Osteoblast (primary cell): ENCODE data around the gene FAXDC2. TPM values are rescaled to one million over a fixed set of nuclear protein-coding genes. Genes with fewer than 3 reads are reported as not detected.
A peak's percentile ranks its signal among the peaks of the same experiment; 100 is the strongest.

Experiments used
- DNase-seq: peaks from one replicate; pipeline ENCODE4 v3.0.0; 2011; ENCODE audit warnings: low spot score, mixed read lengths; ENCODE audit not compliant: insufficient read length; ENCODE audit errors: missing footprints
- H2AFZ ChIP-seq: 2 replicates; pipeline ENCODE4 v1.6.0; 2011; ENCODE audit warnings: mild to moderate bottlenecking, low read length
- H3K27ac ChIP-seq: 2 replicates; pipeline ENCODE4 v1.5.1; 2011; ENCODE audit warnings: mild to moderate bottlenecking, low read depth, low read length, moderate library complexity
- H3K27me3 ChIP-seq: 2 replicates; pipeline ENCODE4 v1.6.0; 2012; ENCODE audit warnings: mild to moderate bottlenecking, control low read depth, inconsistent platforms, low read length, moderate library complexity; ENCODE audit not compliant: insufficient read depth
- H3K36me3 ChIP-seq: 2 replicates; pipeline ENCODE4 v1.5.1; 2011; ENCODE audit warnings: mild to moderate bottlenecking, low read length, control low read depth, moderate library complexity; ENCODE audit not compliant: insufficient read depth
- H3K4me1 ChIP-seq: 2 replicates; pipeline ENCODE4 v1.5.1; 2011; ENCODE audit warnings: mild to moderate bottlenecking, low read length, control low read depth, moderate library complexity; ENCODE audit not compliant: insufficient read depth
- H3K4me2 ChIP-seq: 2 replicates; pipeline ENCODE4 v1.6.0; 2011; ENCODE audit warnings: mild to moderate bottlenecking, low read length; ENCODE audit not compliant: insufficient read depth
- H3K4me3 ChIP-seq: fragments of 200-600 bp; sonication (generic); 3 replicates; pipeline ENCODE4 v1.5.1; 2012; ENCODE audit warnings: mild to moderate bottlenecking, low read length, inconsistent platforms; ENCODE audit not compliant: insufficient read depth
- H3K79me2 ChIP-seq: 2 replicates; pipeline ENCODE4 v1.6.0; 2012; ENCODE audit warnings: mild to moderate bottlenecking, low read length, control low read depth, inconsistent platforms; ENCODE audit not compliant: insufficient read depth
- H3K9me3 ChIP-seq: 2 replicates; pipeline ENCODE4 v1.5.1; 2011; ENCODE audit warnings: low read depth, low read length, control low read depth
- H4K20me1 ChIP-seq: 2 replicates; pipeline ENCODE4 v1.6.0; 2012; ENCODE audit warnings: mild to moderate bottlenecking, low read length, control low read depth; ENCODE audit not compliant: insufficient read depth
- CTCF ChIP-seq: IDR thresholded peaks from 2 replicates; pipeline ENCODE4 v1.5.1; 2011; ENCODE audit warnings: mild to moderate bottlenecking, low read depth, low read length, moderate library complexity; ENCODE audit errors: extremely low read depth
- total RNA-seq: library from RNA; depleted of rRNA; stranded (reverse); fragments of >200 nt; gene quantifications from 2 replicates; pipeline ENCODE4 v1.2.3, GENCODE V29; 2012

FAXDC2 gene
- total RNA-seq, 1 donor, result 13.8 TPM

GRCh38 chr5:154865466-154866184, 15.2 kb upstream of the FAXDC2 start:
- Histone ChIP-seq H2AFZ (no peak overlapping the region), H3K27ac (no peak overlapping the region), H3K4me2 (no peak overlapping the region), H4K20me1 (peaks cover 37% of the 10 kb centered on the region), H3K27me3 (no peaks in the 10 kb centered on the region), H3K4me1 (peaks cover 19% of the 10 kb centered on the region), H3K4me3 (no peak overlapping the region), H3K79me2 (peaks cover 75% of the 10 kb centered on the region), H3K9me3 (no peaks in the 10 kb centered on the region), H3K36me3 (peaks cover 39% of the 10 kb centered on the region)
- DNase-seq, result no peak
- TF ChIP-seq CTCF, result no peak

- DNase-seq, result no peak
- no peaks in the 10 kb centered on the region for H3K9me3 ChIP-seq
- no peak for TF ChIP-seq CTCF
- H3K36me3 ChIP-seq, result peaks cover 33% of the 10 kb centered on the region
- H3K4me3 ChIP-seq, result no peak overlapping the region
- H4K20me1 ChIP-seq, result peaks cover 45% of the 10 kb centered on the region
- H3K27ac ChIP-seq, result peak overlapping the region; percentile 8
- H3K4me2 ChIP-seq, result no peak overlapping the region
- H3K27me3 ChIP-seq, result no peaks in the 10 kb centered on the region
- H2AFZ ChIP-seq, result no peak overlapping the region
- peaks cover 30% of the 10 kb centered on the region for H3K4me1 ChIP-seq
- peaks cover 87% of the 10 kb centered on the region for H3K79me2 ChIP-seq
These were observed 13.1 kb upstream of the FAXDC2 start for GRCh38 chr5:154863291-154864080.

- no peak for TF ChIP-seq CTCF
- Histone ChIP-seq H3K79me2 (peaks cover 86% of the 10 kb centered on the region), H3K9me3 (no peaks in the 10 kb centered on the region), H3K27me3 (no peaks in the 10 kb centered on the region), H4K20me1 (peaks cover 41% of the 10 kb centered on the region), H3K4me2 (peak overlapping the region; percentile 47), H3K4me1 (peaks cover 30% of the 10 kb centered on the region), H3K4me3 (no peak overlapping the region), H2AFZ (no peak overlapping the region), H3K36me3 (peaks cover 32% of the 10 kb centered on the region), H3K27ac (peak overlapping the region; percentile 8)
- DNase-seq, result no peak
These were observed 12.4 kb upstream of the FAXDC2 start for GRCh38 chr5:154862766-154863165.

GRCh38 chr5:154861946-154862345, 11.5 kb upstream of the FAXDC2 start:
- Histone ChIP-seq H3K4me3 (no peak overlapping the region), H3K27ac (no peak overlapping the region), H4K20me1 (peaks cover 41% of the 10 kb centered on the region), H3K4me2 (no peak overlapping the region), H3K9me3 (no peaks in the 10 kb centered on the region), H3K27me3 (no peaks in the 10 kb centered on the region), H2AFZ (no peak overlapping the region), H3K36me3 (peaks cover 24% of the 10 kb centered on the region), H3K79me2 (peaks cover 81% of the 10 kb centered on the region), H3K4me1 (peaks cover 29% of the 10 kb centered on the region)
- no peak for TF ChIP-seq CTCF
- DNase-seq, result no peak
